PC-3 (cell line): ENCODE measurements around the gene RABL6. TPM values are rescaled to one million over a fixed set of nuclear protein-coding genes. Genes with fewer than 3 reads are reported as not detected.

Source experiments
- ATAC-seq: fragments of 200-7000 bp; cut with Tn5 transposase; 2 replicates; pipeline ENCODE4 v1.9.1; 2020; ENCODE audit warnings: mild to moderate bottlenecking, moderate library complexity
- BruUV-seq: library from RNA; stranded (reverse); fragments of 400-500 nt; replicated peaks from 2 replicates; lab custom pipeline; 2021; lab: Mats Ljungman, UMichigan
- CTCF ChIA-PET: fragments of 300-600 bp; sonication (Branson Sonifier 250); formaldehyde crosslinking; loops from one replicate; lab custom pipeline; 2022; ENCODE audit warnings: antibody characterized with exemption; lab: Charles Lee
- POLR2A ChIA-PET: fragments of 300-600 bp; sonication (Branson Sonifier 250); formaldehyde crosslinking; loops from one replicate; lab custom pipeline; 2022; ENCODE audit warnings: antibody characterized with exemption; ENCODE audit not compliant: unreplicated experiment; lab: Charles Lee
- DNase-seq: peaks from one replicate; pipeline ENCODE4 v3.0.0-alpha.2; 2015
- H2AFZ ChIP-seq: fragments of 300-600 bp; sonication (generic); 2 replicates; pipeline ENCODE4 v1.6.0; 2016; ENCODE audit warnings: antibody characterized with exemption, low read length
- H3F3A ChIP-seq: fragments of 300-600 bp; sonication (generic); one replicate; pipeline ENCODE4 v1.6.0; 2017; ENCODE audit warnings: antibody characterized with exemption, low read length, control low read depth, mild to moderate bottlenecking; ENCODE audit not compliant: unreplicated experiment
- H3K27ac ChIP-seq: fragments of 300-600 bp; sonication (generic); 2 replicates; pipeline ENCODE4 v1.5.1; 2016; ENCODE audit warnings: mild to moderate bottlenecking, low read length
- H3K27me3 ChIP-seq: fragments of 300-600 bp; sonication (generic); 2 replicates; pipeline ENCODE4 v1.6.1; 2016; ENCODE audit warnings: low read length, mixed read lengths
- H3K36me3 ChIP-seq: fragments of 300-600 bp; sonication (generic); 2 replicates; pipeline ENCODE4 v1.6.1; 2016; ENCODE audit warnings: low read depth, mixed run types, low read length, mixed read lengths
- H3K4me1 ChIP-seq: fragments of 300-600 bp; sonication (generic); 2 replicates; pipeline ENCODE4 v1.5.1; 2016; ENCODE audit warnings: low read length; ENCODE audit not compliant: insufficient read depth
- H3K4me2 ChIP-seq: fragments of 300-600 bp; sonication (generic); 2 replicates; pipeline ENCODE4 v1.6.0; 2016; ENCODE audit warnings: low read length
- H3K4me3 ChIP-seq: fragments of 300-600 bp; sonication (generic); 2 replicates; pipeline ENCODE4 v1.5.1; 2016; ENCODE audit warnings: mild to moderate bottlenecking, low read length, mixed read lengths
- H3K79me2 ChIP-seq: fragments of 300-600 bp; sonication (generic); 2 replicates; pipeline ENCODE4 v1.6.1; 2017; ENCODE audit warnings: low read length, mixed read lengths
- H3K9ac ChIP-seq: fragments of 300-600 bp; sonication (generic); 2 replicates; pipeline ENCODE4 v1.6.0; 2016; ENCODE audit warnings: mild to moderate bottlenecking, low read length
- H3K9me2 ChIP-seq: fragments of 300-600 bp; sonication (generic); replicated peaks from 2 replicates; pipeline ENCODE4 v1.6.1; 2016; ENCODE audit warnings: mixed run types, low read length, mixed read lengths
- H3K9me3 ChIP-seq: fragments of 300-600 bp; sonication (generic); 2 replicates; pipeline ENCODE4 v1.6.1; 2016; ENCODE audit warnings: low read length, mixed read lengths
- H4K20me1 ChIP-seq: fragments of 300-600 bp; sonication (generic); 2 replicates; pipeline ENCODE4 v1.6.1; 2016; ENCODE audit warnings: low read length, mixed read lengths
- CTCF ChIP-seq: fragments of 300-600 bp; sonication (generic); conservative IDR thresholded peaks from 2 replicates; pipeline ENCODE4 v1.5.1; 2017; ENCODE audit warnings: antibody characterized with exemption, low read depth, mild to moderate bottlenecking, low read length
- EZH2 ChIP-seq: fragments of 300-600 bp; sonication (generic); IDR thresholded peaks from one replicate; pipeline ENCODE4 v1.6.1; 2017; ENCODE audit warnings: antibody characterized with exemption, mild to moderate bottlenecking, low read length; ENCODE audit not compliant: unreplicated experiment
- EZH2phosphoT487 ChIP-seq: fragments of 300-600 bp; sonication (generic); IDR thresholded peaks from 2 replicates; pipeline ENCODE4 v1.6.1; 2018; ENCODE audit warnings: mild to moderate bottlenecking, antibody characterized with exemption, low read length, borderline replicate concordance
- intact Hi-C: fragments of 100-400 bp; cut with micrococcal nuclease; formaldehyde crosslinking; loops from 2 replicates; pipeline ENCODE4 v1.9.0; 2023
- total RNA-seq: library from RNA; depleted of rRNA; stranded (reverse); fragments of >200 nt; gene quantifications from 2 replicates; pipeline ENCODE4 v1.2.3, GENCODE V29; 2014

RABL6 gene
- total RNA-seq, 1 experiment from 2014 or later: 84.3 TPM

GRCh38 chr9:136847088-136847825, 39.5 kb downstream of the RABL6 start:
- H3K79me2 ChIP-seq: no peaks in the 10 kb centered on the region
- peak overlapping the region; percentile 77; the same call in 1 of the 2 replicates for H3K9ac ChIP-seq
- no peaks in the 10 kb centered on the region for H3K9me3 ChIP-seq
- no peak for TF ChIP-seq CTCF
- TF ChIP-seq EZH2phosphoT487: no peak
- no peak for TF ChIP-seq EZH2
- no peak overlapping the region for H3K27ac ChIP-seq
- no peaks in the 10 kb centered on the region for H3K9me2 ChIP-seq
- H4K20me1 ChIP-seq: no peaks in the 10 kb centered on the region
- peaks cover 8% of the 10 kb centered on the region for H3K4me1 ChIP-seq
- ATAC-seq: peak; percentile 1; the same call in 1 of the 2 replicates
- intact Hi-C loops: loop anchor here (10.0 kb wide), 1 partner anchor 148 kb away; the partner anchor contains the start of genes CLIC3 and PAXX
- CTCF ChIA-PET: interaction anchor here (0.6 kb wide), 1 partner anchor 16 kb away, joined by 3 read pairs; no protein-coding TSS in a partner anchor
- BruUV-seq: no TSS peak
- H3K4me3 ChIP-seq: peak overlapping the region; percentile 87
- H3K4me2 ChIP-seq: peak overlapping the region; percentile 92
- H3K36me3 ChIP-seq: no peaks in the 10 kb centered on the region
- DNase-seq: peak; percentile 41
- POLR2A ChIA-PET: no interaction called here
- H2AFZ ChIP-seq: peak overlapping the region; percentile 67
- no peaks in the 10 kb centered on the region for H3F3A ChIP-seq
- no peaks in the 10 kb centered on the region for H3K27me3 ChIP-seq

GRCh38 chr9:136847826-136848392, 40.2 kb downstream of the RABL6 start:
- CTCF ChIA-PET: no interaction called here
- H3K27ac ChIP-seq: peak overlapping the region; percentile 79; the same call in 1 of the 2 replicates
- H3K9me3 ChIP-seq: no peaks in the 10 kb centered on the region
- no TSS peak for BruUV-seq
- no peaks in the 10 kb centered on the region for H4K20me1 ChIP-seq
- H3K36me3 ChIP-seq: no peaks in the 10 kb centered on the region
- intact Hi-C loops: loop anchor here (10.0 kb wide), 1 partner anchor 147 kb away; the partner anchor contains the start of genes CLIC3 and PAXX
- peak; percentile 78 for DNase-seq
- TF ChIP-seq EZH2 (no peak), EZH2phosphoT487 (peak; percentile 58)
- H3K9me2 ChIP-seq: no peaks in the 10 kb centered on the region
- H3K4me3 ChIP-seq: peak overlapping the region; percentile 87
- H3K27me3 ChIP-seq: no peaks in the 10 kb centered on the region
- no peaks in the 10 kb centered on the region for H3K79me2 ChIP-seq
- peak overlapping the region; percentile 92 for H3K4me2 ChIP-seq
- peak; percentile 44 for ATAC-seq
- peak overlapping the region; percentile 77 for H3K9ac ChIP-seq
- H2AFZ ChIP-seq: peak overlapping the region; percentile 67
- H3K4me1 ChIP-seq: peaks cover 8% of the 10 kb centered on the region
- H3F3A ChIP-seq: no peaks in the 10 kb centered on the region
- POLR2A ChIA-PET: interaction anchor here (0.6 kb wide), 1 partner anchor 47 kb away, joined by 3 read pairs; no protein-coding TSS in a partner anchor

- peaks cover 8% of the 10 kb centered on the region for H3K4me1 ChIP-seq
- peak overlapping the region; percentile 77 for H3K9ac ChIP-seq
- ATAC-seq (peak; percentile 2), DNase-seq (peak; percentile 31)
- no peaks in the 10 kb centered on the region for H4K20me1 ChIP-seq
- no peaks in the 10 kb centered on the region for H3K9me3 ChIP-seq
- H3K4me3 ChIP-seq: peak overlapping the region; percentile 87
- no peaks in the 10 kb centered on the region for H3K9me2 ChIP-seq
- H3F3A ChIP-seq: no peaks in the 10 kb centered on the region
- TSS peak; percentile 59 for BruUV-seq
- intact Hi-C loops: loop anchor here (10.0 kb wide), 1 partner anchor 146 kb away; the partner anchor contains the start of genes CLIC3 and PAXX
- H3K36me3 ChIP-seq: no peaks in the 10 kb centered on the region
- TF ChIP-seq CTCF (no peak), EZH2 (no peak), EZH2phosphoT487 (no peak)
- ChIA-PET POLR2A (interaction anchor here (0.6 kb wide), 1 partner anchor 48 kb away, joined by 3 read pairs; no protein-coding TSS in a partner anchor), CTCF (no interaction called here)
- H3K79me2 ChIP-seq: no peaks in the 10 kb centered on the region
- no peaks in the 10 kb centered on the region for H3K27me3 ChIP-seq
- H3K4me2 ChIP-seq: peak overlapping the region; percentile 92
- peak overlapping the region; percentile 67 for H2AFZ ChIP-seq
- H3K27ac ChIP-seq: peak overlapping the region; percentile 79
These were observed 40.8 kb downstream of the RABL6 start for GRCh38 chr9:136848393-136849037.
